Trophoblast cell (in vitro differentiated cells and primary cell): ENCODE measurements around the gene ERBB2.
"Not testable (repeated sequence)": the region's sequence is repeated elsewhere in the genome, so short reads cannot be mapped to it uniquely, and the experiment has no call there.

Experiments
- DNase-seq, 2 donors: peaks; one replicate each; pipeline ENCODE4 v3.0.0-alpha.2; 2016
- H2AFZ ChIP-seq: 2 replicates; pipeline ENCODE4 v1.6.1; 2013; ENCODE audit warnings: low read length, moderate library complexity, mild to moderate bottlenecking; ENCODE audit not compliant: insufficient read depth, poor library complexity
- H2AK5ac ChIP-seq: 2 replicates; pipeline ENCODE4 v1.6.1; 2013; ENCODE audit warnings: mild to moderate bottlenecking, low read length
- H2BK120ac ChIP-seq: 2 replicates; pipeline ENCODE4 v1.6.1; 2013; ENCODE audit warnings: low read length, mild to moderate bottlenecking, moderate library complexity; ENCODE audit not compliant: insufficient read depth, poor library complexity
- H2BK12ac ChIP-seq: 2 replicates; pipeline ENCODE4 v1.6.1; 2013; ENCODE audit warnings: mild to moderate bottlenecking, low read length, moderate library complexity
- H2BK5ac ChIP-seq: 2 replicates; pipeline ENCODE4 v1.6.1; 2013; ENCODE audit warnings: low read length, low read depth, moderate library complexity, mild to moderate bottlenecking; ENCODE audit not compliant: poor library complexity
- H3K14ac ChIP-seq: 2 replicates; pipeline ENCODE4 v1.6.1; 2013; ENCODE audit warnings: mild to moderate bottlenecking, low read length
- H3K18ac ChIP-seq: 2 replicates; pipeline ENCODE4 v1.6.1; 2013; ENCODE audit warnings: mild to moderate bottlenecking, low read length
- H3K23ac ChIP-seq: 2 replicates; pipeline ENCODE4 v1.6.1; 2013; ENCODE audit warnings: low read length
- H3K27ac ChIP-seq: 2 replicates; pipeline ENCODE4 v1.5.1; 2013; ENCODE audit warnings: low read depth, mild to moderate bottlenecking, inconsistent platforms, low read length, moderate library complexity
- H3K27me3 ChIP-seq: 2 replicates; pipeline ENCODE4 v1.6.1; 2013; ENCODE audit warnings: inconsistent platforms, mild to moderate bottlenecking, low read length, moderate library complexity; ENCODE audit not compliant: insufficient read depth
- H3K36me3 ChIP-seq, 2 experiments: 1 replicate in 1 of 2; 2 replicates in 1 of 2; pipeline ENCODE4 v1.6.1; 2013; ENCODE audit warnings: low read length in 2 of 2, mild to moderate bottlenecking in 2 of 2, moderate library complexity in 1 of 2; ENCODE audit not compliant: insufficient read depth in 2 of 2, control insufficient read depth in 1 of 2
- H3K4ac ChIP-seq: 2 replicates; pipeline ENCODE4 v1.6.1; 2013; ENCODE audit warnings: low read depth, mild to moderate bottlenecking, low read length, moderate library complexity
- H3K4me1 ChIP-seq, 2 experiments: 1 replicate in 1 of 2; 2 replicates in 1 of 2; pipeline ENCODE4 v1.6.1; 2013; ENCODE audit warnings: low read length in 2 of 2, mild to moderate bottlenecking in 2 of 2, moderate library complexity in 1 of 2; ENCODE audit not compliant: insufficient read depth in 2 of 2, control insufficient read depth in 1 of 2
- H3K4me2 ChIP-seq: 2 replicates; pipeline ENCODE4 v1.6.1; 2013; ENCODE audit warnings: inconsistent platforms, mild to moderate bottlenecking, low read length, moderate library complexity
- H3K4me3 ChIP-seq: 2 replicates; pipeline ENCODE4 v1.5.1; 2013; ENCODE audit warnings: mild to moderate bottlenecking, low read depth, low read length, inconsistent platforms
- H3K79me1 ChIP-seq: one replicate; pipeline ENCODE4 v1.6.1; 2013; ENCODE audit warnings: low read length
- H3K79me2 ChIP-seq: 2 replicates; pipeline ENCODE4 v1.6.1; 2013; ENCODE audit warnings: low read length, mild to moderate bottlenecking; ENCODE audit not compliant: control insufficient read depth, insufficient read depth, poor library complexity
- H3K9ac ChIP-seq: 2 replicates; pipeline ENCODE4 v1.6.1; 2013; ENCODE audit warnings: mild to moderate bottlenecking, low read length
- H3K9me3 ChIP-seq: 2 replicates; pipeline ENCODE4 v1.6.1; 2013; ENCODE audit warnings: low read depth, mild to moderate bottlenecking, control low read depth, inconsistent platforms, low read length; ENCODE audit not compliant: insufficient read depth
- H4K12ac ChIP-seq: 2 replicates; pipeline ENCODE4 v1.6.1; 2013; ENCODE audit warnings: low read depth, mild to moderate bottlenecking, low read length, moderate library complexity
- H4K8ac ChIP-seq: 2 replicates; pipeline ENCODE4 v1.6.1; 2013; ENCODE audit warnings: low read depth, mild to moderate bottlenecking, low read length, moderate library complexity
- H4K91ac ChIP-seq: one replicate; pipeline ENCODE4 v1.6.1; 2013; ENCODE audit warnings: low read depth, mild to moderate bottlenecking, low read length, moderate library complexity
- WGBS: extraction: QIAGEN DNeasy Blood & Tissue Kit; methylation state at CpG from one replicate; pipeline ENCODE4 v1.1.7; 2013; ENCODE audit warnings: missing lambda C conversion rate; ENCODE audit not compliant: insufficient read length, insufficient coverage; ENCODE audit errors: extremely low coverage; 5-methylcytosine and 5-hydroxymethylcytosine counted together

The ERBB2 gene

DNA sequence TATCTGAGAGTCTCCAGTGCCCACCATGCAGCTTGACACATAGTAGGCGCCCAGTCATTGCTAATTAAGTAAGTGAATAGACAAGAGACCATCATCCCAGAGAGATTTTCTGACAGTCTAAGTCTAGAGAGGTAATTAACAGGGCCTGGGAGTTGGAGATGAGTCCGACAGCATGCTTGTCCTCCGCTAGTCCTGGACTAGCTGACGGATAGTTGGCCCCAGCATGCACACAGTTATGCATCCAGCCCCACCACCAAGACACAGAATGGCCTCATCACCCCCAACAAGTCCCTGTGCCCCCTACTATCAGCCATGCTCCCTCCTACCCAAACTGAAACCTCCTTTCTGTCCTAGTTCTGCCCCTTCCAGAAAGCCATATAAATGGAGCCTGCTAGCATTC, 47.9 kb downstream of the ERBB2 start:
- Histone ChIP-seq H4K8ac (no peak overlapping the region), H3K14ac (no peak overlapping the region), H3K4me1 (peaks cover 3 to 7% of the 10 kb centered on the region in 2 experiments), H3K79me1 (peaks cover 2% of the 10 kb centered on the region), H4K91ac (no peak overlapping the region), H3K4me2 (no peak overlapping the region), H3K9ac (no peak overlapping the region), H3K79me2 (no peaks in the 10 kb centered on the region), H3K27me3 (no peaks in the 10 kb centered on the region), H2BK5ac (no peak overlapping the region), H2BK120ac (no peak overlapping the region), H3K18ac (no peak overlapping the region), H3K36me3 (peaks cover 28 to 30% of the 10 kb centered on the region in 2 experiments), H3K27ac (no peak overlapping the region), H3K4me3 (no peak overlapping the region), H3K23ac (no peak overlapping the region), H2BK12ac (no peak overlapping the region), H2AFZ (no peak overlapping the region), H2AK5ac (no peak overlapping the region), H3K9me3 (no peaks in the 10 kb centered on the region), H4K12ac (no peak overlapping the region), H3K4ac (no peak overlapping the region)
- WGBS = no CpG with 5 or more reads among the region's 4 CpGs
- no peak for DNase-seq

DNA sequence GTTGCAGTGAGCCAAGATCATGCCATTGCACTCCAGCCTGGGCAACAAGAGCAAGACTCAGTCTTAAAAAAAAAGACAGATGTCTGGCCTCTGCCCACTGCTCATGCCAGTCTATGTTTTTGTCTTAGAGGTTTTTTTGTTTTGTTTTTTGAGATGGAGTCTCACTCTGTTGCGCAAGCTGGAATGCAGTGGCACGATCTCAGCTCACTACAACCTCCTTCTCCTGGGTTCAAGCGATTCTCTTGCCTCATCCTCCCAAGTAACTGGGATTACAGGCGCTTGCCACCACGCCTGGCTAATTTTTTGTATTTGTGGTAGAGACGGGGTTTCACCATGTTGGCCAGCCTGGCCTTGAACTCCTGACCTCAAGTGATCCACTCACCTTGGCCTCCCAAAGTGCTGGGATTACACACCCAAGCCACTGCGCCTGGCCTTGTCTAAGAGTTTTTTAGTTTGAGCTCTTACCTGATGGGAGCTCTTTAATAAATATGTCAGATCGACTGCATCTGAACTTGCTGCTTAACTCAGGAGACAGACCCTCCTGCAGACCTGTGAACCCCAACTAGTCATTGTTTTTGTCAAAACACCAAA, 48.7 kb downstream of the ERBB2 start:
- H3K4ac ChIP-seq, H2BK12ac ChIP-seq, H3K9me3 ChIP-seq, H2BK5ac ChIP-seq, H3K9ac ChIP-seq, H3K18ac ChIP-seq, H4K8ac ChIP-seq, H3K79me1 ChIP-seq, H3K14ac ChIP-seq, DNase-seq, H2AFZ ChIP-seq, H3K27ac ChIP-seq, H3K4me3 ChIP-seq, H3K23ac ChIP-seq, H3K4me2 ChIP-seq, H4K91ac ChIP-seq, H4K12ac ChIP-seq, H3K27me3 ChIP-seq, H2AK5ac ChIP-seq, H3K79me2 ChIP-seq, H3K4me1 ChIP-seq, H2BK120ac ChIP-seq: not testable (repeated sequence)
- WGBS = no CpG with 5 or more reads among the region's 8 CpGs
- peaks cover 24% of the 10 kb centered on the region in 2 experiments for H3K36me3 ChIP-seq

DNA sequence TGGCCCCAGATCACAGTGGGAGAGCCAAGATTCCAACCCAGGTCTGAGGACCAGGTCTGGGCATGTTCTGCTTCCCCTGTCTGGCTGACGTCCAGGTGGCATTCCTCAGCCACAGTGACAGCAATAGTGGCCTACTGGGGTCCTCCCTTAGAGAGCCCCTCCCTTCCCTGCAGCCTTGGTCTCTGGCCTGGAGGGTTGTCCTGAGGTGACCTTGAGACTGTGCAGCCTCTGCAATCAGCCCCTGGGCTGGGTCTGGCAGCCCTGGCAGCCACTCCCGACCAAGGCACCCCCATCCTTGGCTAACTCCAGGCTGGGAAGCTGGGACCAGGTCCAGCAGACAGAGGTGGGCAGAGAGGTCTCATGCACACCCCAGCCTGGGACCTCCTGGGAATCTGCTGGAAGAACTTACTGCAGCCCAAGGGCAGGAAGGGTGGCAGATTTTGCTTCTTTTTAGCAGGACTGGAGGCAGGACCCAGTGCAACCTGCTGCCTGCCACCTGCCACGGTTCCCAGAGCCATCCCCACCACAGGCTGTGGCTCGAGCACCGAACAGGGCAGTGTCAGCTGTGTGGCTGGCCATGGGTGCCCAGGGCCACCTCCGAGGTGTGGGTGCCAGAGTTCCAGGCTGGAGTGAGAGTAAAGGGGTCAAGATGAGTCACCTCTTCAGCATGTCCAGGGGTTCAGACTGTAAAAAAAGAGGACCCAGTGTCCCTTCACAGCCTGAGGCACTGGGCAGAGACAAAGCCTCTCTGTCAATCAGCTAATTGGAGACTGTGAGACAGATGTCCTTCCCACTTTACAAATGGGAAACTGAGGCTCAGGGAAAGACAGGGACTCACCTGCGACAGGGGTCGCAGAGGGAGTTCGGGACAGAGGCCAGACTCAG, 50.5 kb downstream of the ERBB2 start:
- no CpG with 5 or more reads among the region's 9 CpGs for WGBS
- no peak for DNase-seq
- Histone ChIP-seq H3K9me3 (peaks cover 2% of the 10 kb centered on the region), H3K23ac (no peak overlapping the region), H4K8ac (no peak overlapping the region), H3K79me1 (peaks cover 13% of the 10 kb centered on the region), H3K14ac (no peak overlapping the region), H3K27ac (no peak overlapping the region), H3K18ac (no peak overlapping the region), H3K4me2 (no peak overlapping the region), H3K4me3 (no peak overlapping the region), H2BK12ac (no peak overlapping the region), H3K9ac (no peak overlapping the region), H2AK5ac (peak overlapping the region; percentile 26), H3K27me3 (no peaks in the 10 kb centered on the region), H2AFZ (no peak overlapping the region), H3K79me2 (peaks cover 8% of the 10 kb centered on the region), H3K4ac (no peak overlapping the region), H4K91ac (no peak overlapping the region), H3K4me1 (peaks cover 3 to 15% of the 10 kb centered on the region in 2 experiments), H3K36me3 (peaks cover 11% of the 10 kb centered on the region in 2 experiments), H2BK5ac (no peak overlapping the region), H4K12ac (no peak overlapping the region), H2BK120ac (no peak overlapping the region)

DNA sequence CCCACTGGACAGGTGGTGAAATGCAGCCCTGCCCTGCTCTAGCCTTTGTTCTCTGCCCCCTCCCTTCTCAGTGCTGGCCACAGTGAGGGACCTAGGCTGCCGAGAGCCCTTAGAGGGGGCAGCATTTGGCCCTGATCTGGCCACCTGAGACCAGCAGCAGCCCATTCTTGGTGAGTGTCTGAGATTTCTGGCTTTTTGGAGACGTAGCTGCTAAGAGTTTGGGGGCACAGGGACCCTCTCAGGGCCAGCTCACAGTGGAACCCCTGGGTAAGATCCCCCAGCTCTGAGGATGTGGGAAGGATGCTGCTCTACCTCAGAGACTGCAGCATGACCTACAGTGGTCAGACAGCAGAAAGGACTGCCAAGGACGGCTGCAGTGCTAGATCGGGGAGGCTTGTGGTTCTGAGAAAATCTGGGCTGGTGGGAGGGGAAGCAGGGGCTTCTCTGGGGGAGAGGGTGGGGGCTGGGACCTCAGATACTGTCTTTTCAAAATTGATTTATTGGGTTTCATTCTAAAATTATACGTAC, 51.2 kb downstream of the ERBB2 start:
- no CpG with 5 or more reads among the region's 5 CpGs for WGBS
- DNase-seq = no peak
- H3K27me3 ChIP-seq = no peaks in the 10 kb centered on the region

More for the DNA sequence above, 51.2 kb downstream of the ERBB2 start:
- H3K9ac ChIP-seq = no peak overlapping the region
- H4K12ac ChIP-seq = no peak overlapping the region
- no peak overlapping the region for H4K91ac ChIP-seq
- peaks cover 3 to 15% of the 10 kb centered on the region in 2 experiments for H3K4me1 ChIP-seq
- H3K4me3 ChIP-seq = no peak overlapping the region
- no peak overlapping the region for H3K4ac ChIP-seq
- H3K4me2 ChIP-seq = no peak overlapping the region
- H2BK5ac ChIP-seq = no peak overlapping the region
- peak overlapping the region; percentile 26 for H2AK5ac ChIP-seq
- no peak overlapping the region for H2AFZ ChIP-seq
- peaks cover 13% of the 10 kb centered on the region for H3K79me1 ChIP-seq
- H3K18ac ChIP-seq = no peak overlapping the region
- H3K23ac ChIP-seq = no peak overlapping the region
- no peak overlapping the region for H4K8ac ChIP-seq
- H3K36me3 ChIP-seq = peaks cover 4 to 8% of the 10 kb centered on the region in 2 experiments
- no peak overlapping the region for H3K14ac ChIP-seq
- no peak overlapping the region for H2BK12ac ChIP-seq
- H3K27ac ChIP-seq = no peak overlapping the region
- H3K79me2 ChIP-seq = peaks cover 8% of the 10 kb centered on the region
- no peak overlapping the region for H2BK120ac ChIP-seq
- peaks cover 2% of the 10 kb centered on the region for H3K9me3 ChIP-seq
